IMR-90 (cell line): ENCODE results near the gene RFC2. TPM values are rescaled to one million over a fixed set of nuclear protein-coding genes. Genes with fewer than 3 reads are reported as not detected.
A peak's percentile ranks its signal among the peaks of the same experiment; 100 is the strongest.

Experiments
- ATAC-seq: fragments of 200-7000 bp; cut with Tn5 transposase; 2 replicates; pipeline ENCODE4 v1.9.1; 2020; ENCODE audit warnings: low read depth, mild to moderate bottlenecking, moderate library complexity
- BruUV-seq: library from RNA; stranded (reverse); fragments of 400-500 nt; replicated peaks from 2 replicates; lab custom pipeline; 2021; lab: Mats Ljungman, UMichigan
- CTCF ChIA-PET: fragments of 300-600 bp; formaldehyde crosslinking; extraction: SDS; loops from one replicate; lab custom pipeline; 2021; ENCODE audit warnings: antibody characterized with exemption; lab: Yijun Ruan, JAX
- POLR2A ChIA-PET: fragments of 300-600 bp; sonication (Branson Sonifier 250); formaldehyde crosslinking; loops from one replicate; lab custom pipeline; 2022; ENCODE audit warnings: antibody characterized with exemption; ENCODE audit not compliant: unreplicated experiment; lab: Charles Lee
- DNase-seq: peaks from one replicate; pipeline ENCODE4 v3.0.0; 2013
- H2AFZ ChIP-seq: replicated peaks from 2 replicates; pipeline ENCODE3; 2013; ENCODE audit warnings: low read length, mild to moderate bottlenecking; ENCODE audit not compliant: poor library complexity
- H2AK5ac ChIP-seq: 2 replicates; pipeline ENCODE4 v1.6.1; 2013; ENCODE audit warnings: low read depth, low read length, inconsistent platforms
- H2AK9ac ChIP-seq: replicated peaks from 2 replicates; pipeline ENCODE3; 2013; ENCODE audit warnings: mild to moderate bottlenecking, low read depth, low read length, moderate library complexity; ENCODE audit not compliant: poor library complexity
- H2BK120ac ChIP-seq: 2 replicates; pipeline ENCODE4 v1.6.1; 2013; ENCODE audit warnings: low read depth, low read length, inconsistent platforms
- H2BK15ac ChIP-seq: 3 replicates; pipeline ENCODE4 v1.6.1; 2013; ENCODE audit warnings: low read depth, low read length, inconsistent platforms
- H2BK20ac ChIP-seq: 2 replicates; pipeline ENCODE4 v1.6.1; 2013; ENCODE audit warnings: low read depth, mild to moderate bottlenecking, inconsistent platforms, low read length, moderate library complexity
- H2BK5ac ChIP-seq: 2 replicates; pipeline ENCODE4 v1.6.1; 2013; ENCODE audit warnings: mild to moderate bottlenecking, low read depth, low read length, inconsistent platforms; ENCODE audit not compliant: poor library complexity, severe bottlenecking
- H3K14ac ChIP-seq: replicated peaks from 2 replicates; pipeline ENCODE4 v1.6.1; 2013; ENCODE audit warnings: low read depth, low read length, inconsistent platforms
- H3K18ac ChIP-seq: 2 replicates; pipeline ENCODE4 v1.6.1; 2013; ENCODE audit warnings: low read depth, low read length, control low read depth
- H3K23ac ChIP-seq: 2 replicates; pipeline ENCODE4 v1.6.1; 2013; ENCODE audit warnings: low read depth, low read length, inconsistent platforms
- H3K27ac ChIP-seq: 2 replicates; pipeline ENCODE4 v1.5.1; 2013; ENCODE audit warnings: mild to moderate bottlenecking, control low read depth, low read length; ENCODE audit not compliant: insufficient read depth
- H3K27me3 ChIP-seq: 2 replicates; pipeline ENCODE4 v1.6.1; 2013; ENCODE audit warnings: low read length; ENCODE audit not compliant: control insufficient read depth, insufficient read depth
- H3K36me3 ChIP-seq: 2 replicates; pipeline ENCODE4 v1.6.1; 2013; ENCODE audit warnings: low read length, mixed read lengths; ENCODE audit not compliant: control insufficient read depth, insufficient read depth
- H3K4ac ChIP-seq: 2 replicates; pipeline ENCODE4 v1.6.1; 2013; ENCODE audit warnings: low read depth, low read length, inconsistent platforms
- H3K4me1 ChIP-seq: 2 replicates; pipeline ENCODE4 v1.6.1; 2013; ENCODE audit warnings: low read length, mixed read lengths; ENCODE audit not compliant: control insufficient read depth, insufficient read depth
- H3K4me2 ChIP-seq: 2 replicates; pipeline ENCODE4 v1.6.1; 2013; ENCODE audit warnings: low read depth, mild to moderate bottlenecking, control low read depth, low read length, moderate library complexity
- H3K4me3 ChIP-seq: 2 replicates; pipeline ENCODE4 v1.5.1; 2013; ENCODE audit warnings: low read depth, mild to moderate bottlenecking, control low read depth, low read length, moderate library complexity; ENCODE audit not compliant: insufficient read depth
- H3K56ac ChIP-seq: 2 replicates; pipeline ENCODE4 v1.6.1; 2013; ENCODE audit warnings: low read length, inconsistent platforms; ENCODE audit not compliant: insufficient read depth; ENCODE audit errors: extremely low read depth
- H3K79me1 ChIP-seq, 2 experiments: 2 replicates each; pipeline ENCODE4 v1.6.1; 2013; ENCODE audit warnings: low read length in 2 of 2, inconsistent platforms in 1 of 2, low read depth in 1 of 2
- H3K9ac ChIP-seq: 2 replicates; pipeline ENCODE4 v1.6.1; 2013; ENCODE audit warnings: low read depth, low read length, control low read depth
- H3K9me1 ChIP-seq: 2 replicates; pipeline ENCODE4 v1.6.1; 2013; ENCODE audit warnings: low read length, inconsistent platforms; ENCODE audit not compliant: insufficient read depth
- H3K9me3 ChIP-seq: 2 replicates; pipeline ENCODE4 v1.6.1; 2013; ENCODE audit warnings: low read length; ENCODE audit not compliant: control insufficient read depth, insufficient read depth
- H4K20me1 ChIP-seq: 2 replicates; pipeline ENCODE4 v1.6.1; 2013; ENCODE audit warnings: low read length, inconsistent platforms; ENCODE audit not compliant: insufficient read depth
- H4K5ac ChIP-seq: 2 replicates; pipeline ENCODE4 v1.6.1; 2013; ENCODE audit warnings: mild to moderate bottlenecking, low read depth, low read length, control low read depth
- H4K8ac ChIP-seq, 2 experiments: 2 replicates each; pipeline ENCODE4 v1.6.1; 2013; ENCODE audit warnings: low read depth in 2 of 2, low read length in 2 of 2, control low read depth in 1 of 2, inconsistent platforms in 1 of 2
- H4K91ac ChIP-seq: 2 replicates; pipeline ENCODE4 v1.6.1; 2013; ENCODE audit warnings: low read depth, low read length, inconsistent platforms; ENCODE audit not compliant: insufficient read depth
- CEBPB ChIP-seq: IDR thresholded peaks from 2 replicates; pipeline ENCODE4 v1.6.1; 2012; ENCODE audit warnings: low read depth, low read length, improper control_type of control experiment
- MXI1 ChIP-seq: IDR thresholded peaks from 2 replicates; pipeline ENCODE4 v1.6.1; 2012; ENCODE audit warnings: low read depth, mild to moderate bottlenecking, low read length, moderate library complexity, borderline replicate concordance
- RCOR1 ChIP-seq: IDR thresholded peaks from 2 replicates; pipeline ENCODE4 v1.6.1; 2012; ENCODE audit warnings: mild to moderate bottlenecking, low read length, improper control_type of control experiment; ENCODE audit not compliant: insufficient replicate concordance
- WGBS, 2 experiments: methylation state at CpG; one replicate each; pipeline versions ENCODE4 v1.1.5 to v1.1.7; 2013; ENCODE audit warnings: missing lambda C conversion rate in 2 of 2; ENCODE audit not compliant: insufficient read length in 1 of 2; ENCODE audit errors: extremely low coverage in 2 of 2; 5-methylcytosine and 5-hydroxymethylcytosine counted together
- dilution Hi-C: fragments of 300-500 bp; cut with HindIII; formaldehyde crosslinking; loops from one replicate; pipeline ENCODE4 v1.14.3; 2018; ENCODE audit warnings: low sequenced_read_pairs; ENCODE audit not compliant: unreplicated experiment
- in situ Hi-C: fragments of 300-500 bp; cut with MboI; formaldehyde crosslinking; loops from 3 replicates; pipeline ENCODE4 v1.14.3; 2019; ENCODE audit warnings: low sequenced_read_pairs, inconsistent platforms, mixed read lengths
- intact Hi-C: fragments of 100-400 bp; cut with micrococcal nuclease; formaldehyde crosslinking; loops from 2 replicates; pipeline ENCODE4 v1.10.0; 2022
- polyA plus RNA-seq, 3 experiments: library from polyadenylated mRNA; depleted of rRNA; stranded (reverse); fragments of >200 nt; gene quantifications; 2 replicates each; pipeline ENCODE4 v1.2.3, GENCODE V29; 2012; ENCODE audit warnings: low replicate concordance in 1 of 3
- total RNA-seq: library from RNA; depleted of rRNA; stranded (reverse); fragments of >200 nt; gene quantifications from 2 replicates; pipeline ENCODE4 v1.2.3, GENCODE V29; 2012
- TF ChIP-seq, protein P1 (sequence below): fragments of 150-350 bp; IDR thresholded peaks from 2 replicates; pipeline ENCODE4 v1.6.1; 2017; ENCODE audit warnings: mild to moderate bottlenecking, antibody characterized with exemption, low read length, low read depth

RFC2 gene
- total and polyA plus RNA-seq, 2 of the 4 experiments (the other 2 are of a cell fraction): 25.2 to 37.8 TPM

DNA sequence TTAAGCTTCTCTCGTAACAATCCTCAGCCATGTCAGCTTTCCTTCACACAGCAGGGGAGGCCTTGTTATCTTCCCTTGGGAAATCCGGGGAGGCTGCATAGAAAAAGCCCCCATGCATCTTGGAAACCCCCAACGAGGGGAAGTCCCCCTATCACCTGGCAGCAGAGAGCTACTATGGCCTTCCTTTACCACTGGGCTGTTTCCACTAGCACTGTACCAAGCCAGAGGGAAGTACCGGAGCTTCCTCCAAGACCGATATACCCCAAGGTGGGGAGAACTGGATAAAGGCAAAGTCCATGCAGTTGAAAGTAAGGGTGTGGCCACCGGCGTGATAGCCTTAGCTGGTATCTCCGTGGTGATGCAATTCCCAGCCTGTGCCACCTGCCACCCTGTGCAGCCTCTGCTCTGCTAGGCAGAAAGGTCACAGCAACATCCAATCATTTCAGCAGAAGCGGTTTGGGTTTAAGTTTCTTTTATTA, 30.6 kb upstream of the RFC2 start:
- DNase-seq: no peak
- Histone ChIP-seq H3K4me3 (no peak overlapping the region), H4K5ac (no peak overlapping the region), H3K4ac (peak overlapping the region; percentile 4), H3K18ac (no peak overlapping the region), H3K4me1 (peaks cover 22% of the 10 kb centered on the region), H3K79me1 (peaks cover 6 to 27% of the 10 kb centered on the region in 2 experiments; a peak in 3 of 4 replicates), H3K4me2 (no peak overlapping the region), H3K27me3 (no peaks in the 10 kb centered on the region), H3K23ac (no peak overlapping the region), H4K8ac (no peak overlapping the region; a peak in 1 of 4 replicates), H2BK15ac (no peak overlapping the region; the same call in 2 of the 3 replicates), H2BK5ac (no peak overlapping the region), H4K20me1 (no peaks in the 10 kb centered on the region; the same call in 1 of the 2 replicates), H3K9me1 (peaks cover 23% of the 10 kb centered on the region), H3K56ac (no peak overlapping the region), H3K9me3 (no peaks in the 10 kb centered on the region), H2AK5ac (peak overlapping the region; percentile 43; the same call in 1 of the 2 replicates), H3K9ac (no peak overlapping the region), H3K36me3 (no peaks in the 10 kb centered on the region), H2AFZ (peak overlapping the region; percentile 0), H2BK120ac (no peak overlapping the region), H2AK9ac (no peak overlapping the region), H3K14ac (no peak overlapping the region), H4K91ac (no peak overlapping the region), H3K27ac (no peak overlapping the region), H2BK20ac (no peak overlapping the region)
- no peak for TF ChIP-seq MXI1
- TF ChIP-seq, protein P1, sequence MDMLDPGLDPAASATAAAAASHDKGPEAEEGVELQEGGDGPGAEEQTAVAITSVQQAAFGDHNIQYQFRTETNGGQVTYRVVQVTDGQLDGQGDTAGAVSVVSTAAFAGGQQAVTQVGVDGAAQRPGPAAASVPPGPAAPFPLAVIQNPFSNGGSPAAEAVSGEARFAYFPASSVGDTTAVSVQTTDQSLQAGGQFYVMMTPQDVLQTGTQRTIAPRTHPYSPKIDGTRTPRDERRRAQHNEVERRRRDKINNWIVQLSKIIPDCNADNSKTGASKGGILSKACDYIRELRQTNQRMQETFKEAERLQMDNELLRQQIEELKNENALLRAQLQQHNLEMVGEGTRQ: no peak
- no peak for TF ChIP-seq RCOR1
- no peak for TF ChIP-seq CEBPB
- intact Hi-C loops (no loop called here), in situ Hi-C loops (no loop called here), dilution Hi-C loops (no loop called here)
- no TSS peak for BruUV-seq
- POLR2A ChIA-PET: interaction anchor here (0.5 kb wide), 1 partner anchor 170 kb away, joined by 3 read pairs; no protein-coding TSS in a partner anchor
- CTCF ChIA-PET: no interaction called here
- WGBS, 2 experiments: 58% methylated on average over 2 of the region's 9 CpGs; no CpG with 5 or more reads in 1 of the 2 experiments
- ATAC-seq: no peak
